Activated T-helper 17 cell treated with anti-CD3 and anti-CD28 coated beads, Interleukin-2, amount 50 U/mL, for 72 hours (primary cell): ENCODE measurements around the gene RNASEH2B. TPM values are rescaled to one million over a fixed set of nuclear protein-coding genes. Genes with fewer than 3 reads are reported as not detected.

Experiments used
- ATAC-seq: fragments of 150-1000 bp; cut with Tn5 transposase; replicated peaks from 2 replicates; pipeline ENCODE4 v1.10.0; 2021; ENCODE audit warnings: mild to moderate bottlenecking, moderate library complexity
- H3K27ac Mint-ChIP-seq: one replicate; pipeline ENCODE4 v1.8.0; 2022; ENCODE audit warnings: mixed read lengths
- H3K27me3 Mint-ChIP-seq: one replicate; pipeline ENCODE4 v1.8.0; 2022; ENCODE audit warnings: mixed read lengths
- H3K36me3 Mint-ChIP-seq: one replicate; pipeline ENCODE4 v1.8.0; 2022; ENCODE audit warnings: low read depth, mild to moderate bottlenecking, mixed read lengths
- H3K4me1 Mint-ChIP-seq: one replicate; pipeline ENCODE4 v1.8.0; 2022; ENCODE audit warnings: mixed read lengths
- H3K4me3 Mint-ChIP-seq: one replicate; pipeline ENCODE4 v1.8.0; 2022; ENCODE audit warnings: mild to moderate bottlenecking, mixed read lengths
- H3K9me3 Mint-ChIP-seq: one replicate; pipeline ENCODE4 v1.8.0; 2022; ENCODE audit warnings: mixed read lengths
- total RNA-seq, 2 donors: library from RNA; stranded (reverse); gene quantifications; one replicate each; pipeline ENCODE4 v1.2.3, GENCODE V29; 2022

The RNASEH2B gene
- total RNA-seq, 2 donors from 2014 or later, result 29.8 to 58.7 TPM

DNA sequence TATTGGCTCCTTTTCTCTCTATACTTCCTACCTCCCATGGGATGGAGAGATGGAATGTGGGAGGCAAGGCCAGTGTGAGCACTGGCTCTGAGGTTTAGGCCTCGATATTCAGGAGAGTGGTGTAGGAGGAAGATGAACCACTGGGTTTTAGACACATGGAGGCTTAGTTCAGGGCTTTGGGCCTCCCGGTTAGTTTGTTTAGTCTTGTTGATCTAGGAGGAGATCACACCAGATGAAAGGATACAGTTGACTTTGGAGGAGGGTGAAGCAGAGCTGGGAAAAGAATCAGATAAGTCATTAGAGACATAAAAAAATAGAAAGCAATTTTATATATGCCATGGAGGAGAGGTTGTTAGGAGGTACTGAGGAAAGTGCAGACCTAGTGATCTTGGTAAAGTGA lies 30.9 kb downstream of the RNASEH2B start:
- Mint-ChIP-seq H3K9me3 (no peaks in the 10 kb centered on the region), H3K4me1 (peaks cover 7% of the 10 kb centered on the region), H3K36me3 (peaks cover 81% of the 10 kb centered on the region), H3K4me3 (no peak overlapping the region), H3K27ac (no peak overlapping the region), H3K27me3 (no peaks in the 10 kb centered on the region)
- ATAC-seq, result no peak

DNA sequence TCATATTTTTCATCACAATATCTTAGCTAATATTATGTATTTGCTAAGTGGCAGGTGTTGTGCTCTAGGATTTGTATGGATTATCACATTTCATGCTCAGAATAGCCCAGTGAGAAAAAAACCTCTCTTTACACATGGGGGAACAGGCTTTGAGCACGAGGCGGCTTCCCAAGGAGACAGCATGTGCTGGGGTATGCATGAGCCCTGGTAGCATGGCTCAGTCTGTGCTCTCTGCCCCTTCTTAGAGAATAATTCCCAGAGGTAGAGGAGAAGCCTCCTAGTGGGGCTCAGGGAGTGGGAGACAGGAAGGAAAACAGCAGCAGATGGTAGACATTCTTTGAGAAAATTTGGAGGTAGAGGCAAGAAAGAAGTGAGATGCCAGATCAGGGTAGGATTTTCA lies 31.6 kb downstream of the RNASEH2B start:
- Mint-ChIP-seq H3K27me3 (no peaks in the 10 kb centered on the region), H3K9me3 (no peaks in the 10 kb centered on the region), H3K36me3 (peaks cover 81% of the 10 kb centered on the region), H3K27ac (no peak overlapping the region), H3K4me3 (no peak overlapping the region), H3K4me1 (peaks cover under 1% of the 10 kb centered on the region)
- no peak for ATAC-seq

DNA sequence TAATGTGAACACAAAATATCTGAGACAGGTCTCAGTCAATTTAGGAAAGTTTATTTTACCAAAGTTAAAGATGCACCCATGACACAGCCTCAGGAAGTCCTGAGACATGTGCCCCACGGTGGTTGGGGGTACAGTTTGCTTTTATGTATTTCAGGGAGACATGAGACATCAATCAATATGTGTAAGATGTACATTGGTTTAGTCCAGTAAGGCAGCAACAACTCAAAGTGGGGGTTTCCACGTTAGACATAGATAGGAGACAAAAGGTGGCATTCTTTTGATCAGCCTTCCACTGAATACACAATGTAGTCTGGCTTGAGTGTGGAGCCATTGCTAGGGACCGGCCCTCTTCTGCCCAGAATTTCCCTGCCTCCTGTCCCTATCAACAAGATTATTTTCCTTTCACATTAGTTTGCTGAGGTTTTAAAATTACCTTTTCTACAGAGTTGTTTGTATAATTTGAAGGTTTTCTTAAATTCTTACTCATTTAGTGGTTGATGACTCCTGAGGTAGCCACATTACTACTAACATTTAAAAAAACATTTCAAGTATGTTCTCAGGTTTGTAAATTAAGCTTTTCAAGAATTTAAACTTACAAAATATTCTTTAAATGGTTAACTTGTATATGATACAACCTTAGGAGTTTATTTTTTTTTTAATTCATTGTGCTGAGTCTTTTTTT lies 33.2 kb downstream of the RNASEH2B start:
- Mint-ChIP-seq H3K36me3 (peaks cover 79% of the 10 kb centered on the region), H3K4me3 (no peak overlapping the region), H3K27ac (peak overlapping the region; percentile 76), H3K4me1 (no peaks in the 10 kb centered on the region), H3K9me3 (no peaks in the 10 kb centered on the region), H3K27me3 (no peaks in the 10 kb centered on the region)
- ATAC-seq, result peak; percentile 85

DNA sequence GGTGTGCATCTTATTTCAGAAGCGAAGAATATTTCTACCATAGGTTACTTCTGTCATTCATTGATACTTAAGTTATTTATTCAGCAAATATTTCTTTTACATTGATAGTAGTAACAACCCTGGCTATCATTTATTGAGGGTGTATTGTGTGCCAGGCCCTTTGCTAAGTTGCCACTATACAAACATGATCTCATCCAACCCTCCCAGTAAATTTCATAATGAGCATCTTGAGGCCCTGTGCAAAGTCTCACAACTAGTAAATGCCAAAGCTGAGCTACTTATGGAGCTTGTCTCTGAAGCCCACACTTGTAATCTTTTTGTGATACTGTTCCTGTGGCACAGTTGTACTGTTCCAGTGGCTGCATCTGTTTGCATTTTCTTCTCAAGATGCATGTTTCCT lies 36.1 kb downstream of the RNASEH2B start:
- no peaks in the 10 kb centered on the region for H3K9me3 Mint-ChIP-seq
- no peaks in the 10 kb centered on the region for H3K4me1 Mint-ChIP-seq
- peaks cover 95% of the 10 kb centered on the region for H3K36me3 Mint-ChIP-seq
- no peak overlapping the region for H3K27ac Mint-ChIP-seq
- no peak for ATAC-seq
- H3K4me3 Mint-ChIP-seq, result no peak overlapping the region
- no peaks in the 10 kb centered on the region for H3K27me3 Mint-ChIP-seq

DNA sequence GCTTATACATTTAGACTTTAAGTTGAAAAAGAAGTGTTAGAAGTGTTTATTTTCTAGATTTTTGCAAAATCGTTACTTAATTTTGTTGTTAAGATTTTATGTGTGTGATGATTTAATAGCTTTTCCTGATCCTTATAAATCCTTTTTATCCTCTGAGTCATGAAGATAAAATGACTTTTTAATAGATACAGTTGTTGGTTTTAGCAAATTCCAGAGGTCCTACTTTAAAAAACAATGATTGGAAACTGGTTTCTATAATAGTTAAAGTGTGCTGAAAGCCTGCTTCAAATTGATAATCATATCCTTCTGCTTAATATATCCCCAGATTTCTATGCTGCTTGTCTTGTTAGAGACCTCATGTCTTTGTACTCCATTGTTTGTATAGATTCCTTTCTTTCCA lies 39.0 kb downstream of the RNASEH2B start:
- Mint-ChIP-seq H3K4me1 (no peaks in the 10 kb centered on the region), H3K4me3 (no peak overlapping the region), H3K36me3 (peaks cover 89% of the 10 kb centered on the region), H3K9me3 (no peaks in the 10 kb centered on the region), H3K27me3 (no peaks in the 10 kb centered on the region), H3K27ac (no peak overlapping the region)
- ATAC-seq, result no peak

DNA sequence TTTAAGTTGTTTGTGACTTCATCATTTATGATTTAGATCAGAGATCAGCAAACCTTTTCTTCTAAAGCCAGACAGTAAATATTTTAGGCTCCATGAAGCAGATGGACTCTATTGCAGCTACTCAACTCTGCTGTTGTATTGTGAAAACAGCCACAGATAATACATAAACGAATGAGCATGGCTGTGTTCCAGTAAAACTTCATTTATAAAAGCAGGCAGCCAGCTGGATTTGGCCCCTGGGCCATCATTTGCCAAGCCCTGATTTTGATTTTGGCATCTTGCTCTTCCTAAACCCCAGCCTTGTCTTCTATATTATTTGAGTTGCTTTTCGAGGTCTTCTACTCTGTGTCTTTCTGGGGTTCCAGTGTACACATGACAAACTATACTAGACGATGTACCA lies 41.3 kb downstream of the RNASEH2B start:
- H3K4me1 Mint-ChIP-seq, result no peaks in the 10 kb centered on the region
- peaks cover 89% of the 10 kb centered on the region for H3K36me3 Mint-ChIP-seq
- H3K4me3 Mint-ChIP-seq, result no peak overlapping the region
- no peaks in the 10 kb centered on the region for H3K27me3 Mint-ChIP-seq
- peak overlapping the region; percentile 30 for H3K27ac Mint-ChIP-seq
- no peak for ATAC-seq
- no peaks in the 10 kb centered on the region for H3K9me3 Mint-ChIP-seq

DNA sequence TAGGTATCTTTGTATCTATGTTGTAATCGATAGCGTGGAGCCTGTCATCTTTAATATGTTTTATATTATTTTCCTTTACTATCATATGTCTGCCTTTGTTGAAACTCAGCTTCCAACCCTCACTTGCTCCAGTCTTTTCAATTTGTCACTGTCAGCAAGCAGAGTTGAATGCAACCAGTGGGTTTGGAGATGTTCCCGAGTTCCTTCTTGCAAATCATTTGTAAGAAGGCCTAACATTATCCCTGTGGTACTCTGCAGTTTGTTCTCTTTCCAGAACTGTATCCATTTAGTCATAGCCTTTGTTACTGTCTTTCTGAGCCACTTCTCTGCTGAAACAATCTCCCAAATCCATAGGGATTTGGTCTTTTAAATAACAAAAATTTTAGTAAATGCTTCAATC lies 41.8 kb downstream of the RNASEH2B start:
- H3K27me3 Mint-ChIP-seq, result no peaks in the 10 kb centered on the region
- peaks cover 89% of the 10 kb centered on the region for H3K36me3 Mint-ChIP-seq

DNA sequence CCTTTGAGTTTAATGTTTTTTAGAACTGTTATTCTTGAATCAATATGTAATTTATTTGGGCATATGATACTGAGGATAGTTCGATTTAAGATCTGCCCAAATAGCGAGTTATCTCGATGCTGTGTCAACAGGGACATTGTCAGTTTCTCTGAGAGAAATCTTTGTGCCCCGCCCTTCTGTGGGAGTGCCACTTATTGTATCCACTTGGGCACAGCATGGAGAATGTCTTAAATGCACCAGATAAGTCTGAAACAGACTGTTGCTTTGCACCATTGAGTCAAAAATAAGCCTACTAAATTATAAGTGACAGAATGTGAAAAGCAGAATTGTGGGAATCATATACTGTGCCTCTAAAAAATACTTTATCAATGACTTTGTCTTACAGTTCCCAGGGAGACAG lies 45.6 kb downstream of the RNASEH2B start:
- peaks cover 85% of the 10 kb centered on the region for H3K36me3 Mint-ChIP-seq
- no peak for ATAC-seq
- no peaks in the 10 kb centered on the region for H3K4me1 Mint-ChIP-seq
- H3K27me3 Mint-ChIP-seq, result no peaks in the 10 kb centered on the region
- H3K9me3 Mint-ChIP-seq, result no peaks in the 10 kb centered on the region
- no peak overlapping the region for H3K4me3 Mint-ChIP-seq
- no peak overlapping the region for H3K27ac Mint-ChIP-seq

More for the DNA sequence above, 41.8 kb downstream of the RNASEH2B start:
- no peak overlapping the region for H3K27ac Mint-ChIP-seq
- H3K4me1 Mint-ChIP-seq, result no peaks in the 10 kb centered on the region
- no peaks in the 10 kb centered on the region for H3K9me3 Mint-ChIP-seq
- H3K4me3 Mint-ChIP-seq, result no peak overlapping the region
- no peak for ATAC-seq

DNA sequence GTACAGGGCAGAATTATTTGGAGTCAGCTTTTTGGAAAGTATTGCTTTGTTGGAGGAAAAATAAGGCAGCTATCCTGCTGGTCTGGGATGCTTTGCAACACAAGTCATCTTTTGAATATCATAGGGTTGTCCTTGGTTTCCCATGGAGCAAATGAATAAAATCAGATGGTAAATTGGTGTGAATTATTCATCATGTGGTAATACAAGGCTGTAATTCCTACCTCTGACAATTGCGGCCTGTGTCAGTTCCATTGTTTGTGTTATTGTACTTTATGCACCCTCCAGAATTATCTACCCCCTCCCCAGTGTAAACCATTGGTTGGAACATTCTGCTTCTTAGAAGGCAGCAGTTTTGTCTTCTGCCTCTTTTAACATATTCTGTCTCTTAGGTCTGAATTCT lies 46.2 kb downstream of the RNASEH2B start:
- no peaks in the 10 kb centered on the region for H3K4me1 Mint-ChIP-seq
- H3K27me3 Mint-ChIP-seq, result no peaks in the 10 kb centered on the region
- no peaks in the 10 kb centered on the region for H3K9me3 Mint-ChIP-seq
- no peak overlapping the region for H3K27ac Mint-ChIP-seq
- H3K36me3 Mint-ChIP-seq, result peaks cover 85% of the 10 kb centered on the region
- ATAC-seq, result no peak
- H3K4me3 Mint-ChIP-seq, result no peak overlapping the region

DNA sequence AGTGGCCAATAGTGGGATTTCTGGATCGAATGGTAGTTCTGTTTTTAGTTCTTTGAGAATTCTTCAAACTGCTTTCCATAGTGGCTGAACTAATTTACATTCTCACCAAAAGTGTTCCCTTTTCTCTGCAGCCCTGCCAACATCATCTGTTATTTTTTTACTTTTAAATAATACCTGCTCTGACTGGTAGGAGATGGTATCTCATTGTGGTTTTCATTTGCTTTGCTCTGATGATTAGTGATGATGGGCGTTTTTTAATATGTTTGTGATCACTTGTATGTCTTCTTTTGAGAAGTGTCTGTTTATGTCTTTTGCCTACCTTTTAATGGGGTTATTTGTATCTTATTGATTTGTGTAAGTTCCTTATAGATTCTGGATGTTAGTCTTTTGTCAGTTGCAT lies 48.0 kb downstream of the RNASEH2B start:
- Mint-ChIP-seq H3K36me3 (peaks cover 90% of the 10 kb centered on the region), H3K4me1 (no peaks in the 10 kb centered on the region), H3K9me3 (no peaks in the 10 kb centered on the region), H3K27ac (no peak overlapping the region), H3K27me3 (no peaks in the 10 kb centered on the region), H3K4me3 (no peak overlapping the region)
- ATAC-seq, result no peak

DNA sequence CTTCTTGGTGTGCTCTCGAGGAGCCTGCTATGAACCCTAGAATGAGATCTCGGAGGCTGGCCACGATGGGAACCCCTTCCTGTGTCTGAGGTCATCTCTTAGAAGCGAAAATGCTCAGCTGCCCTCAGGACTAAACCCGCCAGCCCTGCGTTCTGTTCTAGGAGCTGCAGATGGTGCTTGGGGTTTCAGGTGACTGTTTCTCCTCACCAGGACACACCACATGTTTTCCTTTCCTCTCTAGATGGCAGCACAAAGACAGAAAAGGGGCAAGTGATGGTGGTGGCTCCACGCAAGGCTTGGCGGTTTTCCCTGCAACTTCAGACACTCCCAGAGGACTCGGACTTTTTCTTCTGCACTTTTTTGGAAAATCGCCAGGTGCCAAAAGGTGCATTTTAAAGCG lies 60.1 kb downstream of the RNASEH2B start:
- Mint-ChIP-seq H3K4me1 (no peaks in the 10 kb centered on the region), H3K36me3 (peaks cover 72% of the 10 kb centered on the region), H3K27ac (no peak overlapping the region), H3K27me3 (no peaks in the 10 kb centered on the region), H3K4me3 (no peak overlapping the region), H3K9me3 (no peaks in the 10 kb centered on the region)
- peak; percentile 16 for ATAC-seq

DNA sequence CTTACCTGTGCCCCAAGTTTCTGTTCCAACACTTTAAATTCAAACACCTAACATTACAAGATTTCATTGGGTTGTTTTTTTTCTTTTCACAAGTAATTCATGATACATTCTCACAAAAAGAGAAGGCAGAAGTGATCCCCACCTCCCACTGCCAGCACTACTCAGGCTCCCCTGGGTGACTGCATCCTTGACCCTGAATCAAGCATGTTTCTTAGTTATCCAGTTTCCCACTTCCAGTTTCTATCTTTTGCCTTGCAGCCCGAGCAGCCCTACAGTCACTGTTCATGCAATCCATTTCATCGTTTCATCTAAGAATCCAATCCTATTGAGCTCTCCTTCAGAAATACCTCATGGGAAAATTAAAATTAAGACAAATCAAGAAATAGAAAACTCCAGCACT lies 61.4 kb downstream of the RNASEH2B start:
- no peak for ATAC-seq
- no peaks in the 10 kb centered on the region for H3K4me1 Mint-ChIP-seq
- no peak overlapping the region for H3K27ac Mint-ChIP-seq
- no peaks in the 10 kb centered on the region for H3K9me3 Mint-ChIP-seq
- no peak overlapping the region for H3K4me3 Mint-ChIP-seq
- no peaks in the 10 kb centered on the region for H3K27me3 Mint-ChIP-seq
- H3K36me3 Mint-ChIP-seq, result peaks cover 69% of the 10 kb centered on the region

DNA sequence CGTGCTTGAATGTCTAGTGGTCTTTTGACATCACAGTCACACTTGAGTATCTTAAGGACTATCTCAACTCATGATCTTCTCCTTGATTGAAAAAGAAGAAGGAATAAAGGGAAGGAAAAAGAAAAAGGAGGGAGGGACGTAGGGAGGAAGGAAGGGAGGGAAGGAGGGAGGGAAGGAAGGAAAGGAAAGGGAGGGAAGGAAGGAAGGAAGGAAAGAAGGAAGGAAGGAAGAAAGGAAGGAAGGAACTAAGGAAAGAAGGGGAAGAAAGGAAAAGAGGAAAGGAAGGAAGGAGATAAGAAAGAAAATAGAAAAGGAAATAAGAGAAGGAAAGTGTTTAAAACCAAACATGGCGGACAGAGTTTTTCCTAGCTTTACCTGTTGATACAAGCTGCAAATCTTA lies 64.7 kb downstream of the RNASEH2B start:
- Mint-ChIP-seq H3K9me3 (no peaks in the 10 kb centered on the region), H3K4me3 (no peak overlapping the region), H3K27me3 (no peaks in the 10 kb centered on the region), H3K4me1 (no peaks in the 10 kb centered on the region), H3K27ac (no peak overlapping the region), H3K36me3 (peaks cover 63% of the 10 kb centered on the region)
- no peak for ATAC-seq

DNA sequence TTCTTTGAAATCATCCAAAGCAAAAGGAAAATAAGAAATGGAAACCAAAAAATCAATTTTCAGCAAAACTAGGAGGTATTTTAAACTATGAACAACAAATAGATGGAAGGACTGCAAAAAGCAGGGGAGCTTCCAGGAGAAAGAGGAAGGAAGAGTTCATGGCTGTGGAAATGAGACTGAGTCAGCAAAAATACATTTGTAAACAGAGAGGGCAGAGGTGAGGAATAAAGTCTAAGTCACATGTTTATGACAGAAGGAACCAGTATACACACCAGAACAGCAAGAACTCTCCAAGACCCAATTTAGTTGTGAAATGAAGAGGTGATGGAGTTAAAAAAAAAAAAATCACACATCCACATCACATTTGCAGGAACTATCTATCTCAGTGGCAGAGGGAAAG lies 69.6 kb downstream of the RNASEH2B start:
- peaks cover 21% of the 10 kb centered on the region for H3K36me3 Mint-ChIP-seq
- no peaks in the 10 kb centered on the region for H3K4me1 Mint-ChIP-seq
- no peak overlapping the region for H3K27ac Mint-ChIP-seq
- no peaks in the 10 kb centered on the region for H3K9me3 Mint-ChIP-seq
- H3K27me3 Mint-ChIP-seq, result no peaks in the 10 kb centered on the region
- no peak for ATAC-seq
- H3K4me3 Mint-ChIP-seq, result no peak overlapping the region

DNA sequence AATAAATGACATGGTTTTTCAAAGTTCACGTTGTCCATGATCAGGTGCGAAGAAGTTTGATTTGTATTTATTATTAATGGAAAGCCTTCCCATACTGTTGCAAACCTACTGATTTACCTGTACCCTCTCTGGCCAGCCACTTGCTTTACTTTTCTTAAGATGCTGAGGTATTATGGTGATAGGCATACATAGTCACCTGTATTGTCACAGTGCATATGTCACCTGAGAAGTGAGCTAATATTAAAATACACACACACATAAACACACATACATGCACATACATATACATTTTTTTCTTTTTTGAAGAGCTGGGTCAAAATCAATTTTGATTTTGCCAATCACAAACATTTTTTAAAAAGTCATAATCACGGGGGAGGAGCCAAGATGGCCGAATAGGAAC lies 72.1 kb downstream of the RNASEH2B start:
- Mint-ChIP-seq H3K27ac (no peak overlapping the region), H3K4me3 (no peak overlapping the region)

DNA sequence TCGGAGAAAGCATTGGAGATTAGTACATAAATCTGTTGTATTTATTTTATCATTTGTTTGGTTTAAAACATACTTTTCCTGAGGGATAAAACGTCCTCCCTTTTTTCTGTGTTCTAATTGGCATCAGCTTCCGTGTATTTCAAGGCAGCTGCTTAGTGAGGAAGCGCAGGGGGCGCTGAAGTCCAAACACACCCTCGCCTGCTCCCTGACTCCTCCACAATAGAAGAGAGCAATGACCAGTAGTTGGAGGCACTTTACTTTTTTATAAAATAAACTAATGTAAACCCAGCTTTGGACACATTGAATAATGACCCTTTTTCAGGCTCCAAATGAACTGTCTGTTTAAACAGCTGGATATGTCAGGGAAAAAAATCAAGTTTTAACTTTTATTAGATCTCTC lies 79.9 kb downstream of the RNASEH2B start:
- no peak overlapping the region for H3K4me3 Mint-ChIP-seq
- peaks cover 5% of the 10 kb centered on the region for H3K9me3 Mint-ChIP-seq
- H3K4me1 Mint-ChIP-seq, result peaks cover 11% of the 10 kb centered on the region
- H3K27me3 Mint-ChIP-seq, result no peaks in the 10 kb centered on the region
- ATAC-seq, result no peak
- H3K36me3 Mint-ChIP-seq, result no peaks in the 10 kb centered on the region
- H3K27ac Mint-ChIP-seq, result no peak overlapping the region

More for the DNA sequence above, 72.1 kb downstream of the RNASEH2B start:
- Mint-ChIP-seq H3K36me3 (peaks cover 1% of the 10 kb centered on the region), H3K9me3 (no peaks in the 10 kb centered on the region), H3K4me1 (no peaks in the 10 kb centered on the region), H3K27me3 (no peaks in the 10 kb centered on the region)
- no peak for ATAC-seq
